Measurements from ENCODE around the gene TMX4.

The TMX4 gene

DNA sequence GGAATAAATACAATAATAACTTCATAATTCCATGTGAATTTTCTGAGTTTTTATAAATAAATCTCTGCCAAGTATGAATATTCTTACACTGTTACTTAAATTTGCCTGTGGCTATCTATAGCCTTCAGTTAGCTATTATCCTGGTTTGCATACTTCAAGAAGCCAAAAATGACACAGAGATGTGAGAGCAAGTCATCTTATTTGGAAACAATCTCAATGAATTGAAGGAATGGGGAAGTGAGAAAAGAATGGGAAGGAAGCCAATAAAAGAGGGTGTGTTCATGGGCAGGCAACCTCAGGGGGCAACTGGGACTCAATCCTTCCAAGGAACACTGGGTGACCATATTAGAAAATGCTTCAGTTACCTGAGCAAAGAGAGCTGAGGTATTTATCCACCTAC, 89.2 kb downstream of the TMX4 start:
- Histone ChIP-seq H3K27me3 (ENCODE audit: insufficient read depth, low read length, poor library complexity, severe bottlenecking) (no peaks in the 10 kb centered on the region), H4K20me1 (ENCODE audit: insufficient read depth, low read length, poor library complexity, severe bottlenecking) (no peaks in the 10 kb centered on the region), H3K9me2 (replicated peaks; ENCODE audit: low read depth, low read length) (no peaks in the 10 kb centered on the region), H3K4me2 (ENCODE audit: low read depth, low read length, poor library complexity, severe bottlenecking) (no peak overlapping the region), H3K9me3 (ENCODE audit: insufficient read depth, low read depth, low read length) (no peaks in the 10 kb centered on the region), H3K4me1 (ENCODE audit: insufficient read depth, low read length, poor library complexity, severe bottlenecking) (peaks cover 6% of the 10 kb centered on the region), H3K9ac (ENCODE audit: low read depth, low read length, poor library complexity, severe bottlenecking) (no peak overlapping the region), H2AFZ (ENCODE audit: low read length) (no peak overlapping the region), H3F3A (ENCODE audit: low read depth) (no peaks in the 10 kb centered on the region), H3K36me3 (ENCODE audit: insufficient read depth, low read length) (no peaks in the 10 kb centered on the region), H3K79me2 (ENCODE audit: insufficient read depth, low read length) (no peaks in the 10 kb centered on the region), H3K4me3 (ENCODE audit: low read length, poor library complexity, severe bottlenecking) (no peak overlapping the region)
- TF ChIP-seq EZH2phosphoT487 (IDR thresholded peaks at IDR 0.05; ENCODE audit: borderline replicate concordance): no peak
- TF ChIP-seq, protein P1, sequence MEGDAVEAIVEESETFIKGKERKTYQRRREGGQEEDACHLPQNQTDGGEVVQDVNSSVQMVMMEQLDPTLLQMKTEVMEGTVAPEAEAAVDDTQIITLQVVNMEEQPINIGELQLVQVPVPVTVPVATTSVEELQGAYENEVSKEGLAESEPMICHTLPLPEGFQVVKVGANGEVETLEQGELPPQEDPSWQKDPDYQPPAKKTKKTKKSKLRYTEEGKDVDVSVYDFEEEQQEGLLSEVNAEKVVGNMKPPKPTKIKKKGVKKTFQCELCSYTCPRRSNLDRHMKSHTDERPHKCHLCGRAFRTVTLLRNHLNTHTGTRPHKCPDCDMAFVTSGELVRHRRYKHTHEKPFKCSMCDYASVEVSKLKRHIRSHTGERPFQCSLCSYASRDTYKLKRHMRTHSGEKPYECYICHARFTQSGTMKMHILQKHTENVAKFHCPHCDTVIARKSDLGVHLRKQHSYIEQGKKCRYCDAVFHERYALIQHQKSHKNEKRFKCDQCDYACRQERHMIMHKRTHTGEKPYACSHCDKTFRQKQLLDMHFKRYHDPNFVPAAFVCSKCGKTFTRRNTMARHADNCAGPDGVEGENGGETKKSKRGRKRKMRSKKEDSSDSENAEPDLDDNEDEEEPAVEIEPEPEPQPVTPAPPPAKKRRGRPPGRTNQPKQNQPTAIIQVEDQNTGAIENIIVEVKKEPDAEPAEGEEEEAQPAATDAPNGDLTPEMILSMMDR (conservative IDR thresholded peaks at IDR 0.05; ENCODE audit: low read length): no peak

All from Loucy (cell line).